HUES6 (cell line): ENCODE results near the gene MAP4K5.
A peak's percentile ranks its signal among the peaks of the same experiment; 100 is the strongest.

ENCODE experiments used
- H3K27ac ChIP-seq: 2 replicates; pipeline ENCODE4 v1.7.0; 2013; ENCODE audit warnings: low read depth, mild to moderate bottlenecking, low read length, inconsistent platforms
- H3K27me3 ChIP-seq: 2 replicates; pipeline ENCODE4 v1.6.1; 2013; ENCODE audit warnings: low read length; ENCODE audit not compliant: control insufficient read depth, insufficient read depth
- H3K36me3 ChIP-seq: 2 replicates; pipeline ENCODE4 v1.6.1; 2013; ENCODE audit warnings: low read length; ENCODE audit not compliant: control insufficient read depth, insufficient read depth
- H3K4me1 ChIP-seq: 2 replicates; pipeline ENCODE4 v1.6.1; 2013; ENCODE audit warnings: low read length; ENCODE audit not compliant: control insufficient read depth, insufficient read depth
- H3K4me3 ChIP-seq: 2 replicates; pipeline ENCODE4 v1.5.1; 2013; ENCODE audit warnings: low read depth, low read length
- H3K9ac ChIP-seq: one replicate; pipeline ENCODE4 v1.6.1; 2013; ENCODE audit warnings: mild to moderate bottlenecking, low read length
- H3K9me3 ChIP-seq: 2 replicates; pipeline ENCODE4 v1.6.1; 2013; ENCODE audit warnings: low read depth, low read length; ENCODE audit not compliant: control insufficient read depth, insufficient read depth

MAP4K5 gene

DNA sequence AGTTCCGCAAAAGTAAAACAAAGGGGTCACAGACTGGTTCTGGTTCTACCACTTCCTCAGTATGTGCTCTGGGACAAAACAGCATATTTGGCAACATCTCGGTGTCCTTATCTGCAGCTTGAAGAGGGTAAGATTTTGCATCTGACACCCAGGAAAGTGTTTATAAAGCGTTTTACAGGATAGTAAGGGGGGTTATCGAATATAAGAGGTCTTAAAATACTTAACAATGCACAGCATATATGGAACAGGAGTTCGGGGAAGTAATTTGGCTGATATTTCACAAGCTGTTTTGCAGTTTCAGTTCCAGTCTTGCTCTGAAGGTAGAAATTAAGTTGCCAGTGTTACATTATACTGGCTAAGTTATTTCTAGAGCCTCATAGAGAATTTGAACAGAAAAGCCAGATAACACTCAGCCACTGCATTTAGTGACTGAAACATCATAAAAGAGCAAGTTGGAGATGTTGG lies 904 bp upstream of the MAP4K5 start:
- peaks cover 14% of the 10 kb centered on the region for H3K4me1 ChIP-seq
- H3K27ac ChIP-seq: no peak overlapping the region
- no peaks in the 10 kb centered on the region for H3K27me3 ChIP-seq
- peak overlapping the region; percentile 87 for H3K4me3 ChIP-seq
- peaks cover 20% of the 10 kb centered on the region for H3K9me3 ChIP-seq
- peak overlapping the region; percentile 96 for H3K9ac ChIP-seq
- no peaks in the 10 kb centered on the region for H3K36me3 ChIP-seq

DNA sequence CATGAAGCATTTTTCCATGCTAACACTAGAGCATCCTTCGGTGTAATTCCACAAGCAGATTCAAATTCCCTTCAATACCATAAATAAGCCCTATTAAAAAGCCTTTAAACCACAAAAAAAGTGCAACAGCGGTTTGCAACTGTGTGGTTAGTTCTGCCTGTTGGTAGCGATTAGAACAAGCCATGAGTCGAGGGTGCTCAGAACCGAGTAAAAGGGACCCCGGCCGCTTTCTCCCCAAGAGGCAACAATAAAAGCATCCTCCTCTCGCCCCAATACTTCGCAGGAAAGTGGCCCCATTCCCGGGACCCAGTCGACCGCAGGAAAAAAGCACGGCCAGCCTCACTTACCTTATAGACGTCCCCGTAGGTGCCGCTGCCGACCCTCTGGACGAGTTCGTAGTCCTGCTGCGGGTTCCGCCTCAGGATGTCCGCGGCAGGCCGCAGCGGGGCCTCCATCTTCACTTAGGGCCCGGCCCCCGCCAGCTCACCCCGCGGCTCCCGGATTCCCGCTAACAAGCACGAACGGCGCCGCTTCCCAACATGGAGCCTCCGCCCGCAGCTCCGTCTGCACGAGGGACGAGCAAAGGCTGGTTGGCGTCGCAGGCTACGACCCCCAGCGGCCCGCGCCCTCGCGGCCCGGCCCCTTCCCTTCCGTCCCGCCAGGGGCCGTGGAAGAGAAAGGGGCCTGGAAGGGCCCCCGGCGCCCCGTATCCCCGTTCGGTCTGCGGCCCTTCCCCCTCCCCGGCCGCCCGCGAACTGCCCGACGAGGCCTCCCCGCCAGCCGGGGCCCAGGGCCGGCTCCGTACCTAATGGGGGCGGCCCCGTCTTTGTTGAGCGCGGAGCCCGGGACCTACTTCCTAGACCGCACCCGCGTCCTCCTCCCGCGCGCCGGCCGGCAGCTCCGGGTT lies 521 bp downstream of the MAP4K5 start:
- no peaks in the 10 kb centered on the region for H3K36me3 ChIP-seq
- H3K4me1 ChIP-seq: peaks cover 14% of the 10 kb centered on the region
- peaks cover 5% of the 10 kb centered on the region for H3K9me3 ChIP-seq
- H3K27ac ChIP-seq: peak overlapping the region; percentile 96
- H3K4me3 ChIP-seq: peak overlapping the region; percentile 87
- peak overlapping the region; percentile 96 for H3K9ac ChIP-seq
- H3K27me3 ChIP-seq: no peaks in the 10 kb centered on the region

- peaks cover 14% of the 10 kb centered on the region for H3K4me1 ChIP-seq
- H3K4me3 ChIP-seq: peak overlapping the region; percentile 87
- H3K27me3 ChIP-seq: no peaks in the 10 kb centered on the region
- no peak overlapping the region for H3K27ac ChIP-seq
- peak overlapping the region; percentile 96 for H3K9ac ChIP-seq
- 0 out of 2 replicates have a peak, but pooled peaks cover 3% of the 10 kb centered on the region for H3K9me3 ChIP-seq
- no peaks in the 10 kb centered on the region for H3K36me3 ChIP-seq
Measured at GRCh38 chr14:50530794-50531365, 1.5 kb downstream of the MAP4K5 start.

GRCh38 chr14:50530358-50530757 lies 2.0 kb downstream of the MAP4K5 start:
- no peak overlapping the region for H3K9ac ChIP-seq
- peaks cover 14% of the 10 kb centered on the region for H3K4me1 ChIP-seq
- H3K9me3 ChIP-seq: no peaks in the 10 kb centered on the region
- H3K4me3 ChIP-seq: peak overlapping the region; percentile 87
- H3K27ac ChIP-seq: no peak overlapping the region
- H3K27me3 ChIP-seq: no peaks in the 10 kb centered on the region
- no peaks in the 10 kb centered on the region for H3K36me3 ChIP-seq

DNA sequence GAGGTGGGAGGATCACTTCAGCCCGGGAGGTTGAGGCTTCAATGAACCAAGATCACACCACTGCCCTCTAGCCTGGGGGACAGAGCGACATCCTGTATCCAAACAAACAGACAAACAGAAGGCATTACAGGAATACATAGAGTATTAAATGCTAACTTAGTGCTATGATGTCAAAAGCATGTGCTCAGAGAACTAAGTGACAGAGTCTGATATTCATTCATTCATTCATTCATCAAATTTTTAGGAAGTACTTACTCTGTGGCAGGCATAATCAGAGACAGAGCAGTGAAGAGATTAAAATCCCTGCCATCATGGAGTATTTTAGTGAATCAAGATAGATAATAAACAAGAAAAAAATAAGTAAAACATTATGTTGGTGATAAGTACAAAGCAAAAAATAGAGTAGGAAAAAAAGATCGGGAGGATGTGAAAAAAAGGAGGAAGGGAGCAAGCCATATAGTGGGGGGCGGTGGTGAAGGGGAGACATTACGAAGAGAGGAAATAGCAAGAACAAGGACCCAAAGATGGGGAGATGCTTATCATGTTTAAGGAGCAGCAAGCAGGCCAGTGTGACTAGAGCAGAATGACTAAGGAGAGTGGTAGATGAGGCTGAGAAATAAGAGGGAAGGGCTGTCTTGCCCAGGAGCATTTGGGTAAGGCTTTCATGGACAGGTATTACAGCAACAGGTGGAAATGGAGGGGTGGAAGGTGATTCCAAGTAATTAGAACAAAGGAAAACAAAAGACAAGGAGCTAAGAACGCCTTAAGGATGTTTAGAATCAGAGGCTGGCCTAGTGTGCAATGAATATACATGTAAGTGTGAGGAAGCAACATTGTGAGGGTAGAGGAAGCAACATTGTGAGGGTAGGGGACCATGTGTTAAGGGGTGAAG lies 2.8 kb downstream of the MAP4K5 start:
- Histone ChIP-seq H3K4me3 (peak overlapping the region; percentile 87; the same call in 1 of the 2 replicates), H3K4me1 (peaks cover 14% of the 10 kb centered on the region), H3K27ac (no peak overlapping the region)

DNA sequence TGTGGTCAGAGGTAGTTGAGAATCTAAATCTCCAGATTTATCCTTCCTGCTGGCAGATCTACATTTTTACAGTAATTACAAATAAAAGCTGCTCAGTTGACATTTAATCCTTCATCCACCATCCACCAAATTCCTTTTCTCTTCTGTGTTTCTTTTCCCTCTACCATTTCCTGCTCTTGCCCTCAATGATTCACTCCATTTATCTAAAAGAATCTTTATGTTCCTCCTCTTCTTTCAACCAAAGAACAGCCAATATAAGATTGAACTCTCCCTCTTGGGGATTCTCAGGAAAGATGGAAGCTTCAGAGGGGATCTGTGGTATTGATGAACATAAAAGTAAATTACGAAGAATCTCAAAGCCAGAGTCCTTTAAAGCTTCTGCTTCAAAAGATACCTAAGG lies 4.4 kb downstream of the MAP4K5 start:
- H3K27ac ChIP-seq: no peak overlapping the region
- H3K36me3 ChIP-seq: no peaks in the 10 kb centered on the region
- H3K4me1 ChIP-seq: peaks cover 20% of the 10 kb centered on the region
- no peaks in the 10 kb centered on the region for H3K27me3 ChIP-seq
- no peaks in the 10 kb centered on the region for H3K9me3 ChIP-seq
- no peak overlapping the region for H3K9ac ChIP-seq
- H3K4me3 ChIP-seq: no peak overlapping the region

More for the DNA sequence above, 2.8 kb downstream of the MAP4K5 start:
- H3K9me3 ChIP-seq: no peaks in the 10 kb centered on the region
- H3K9ac ChIP-seq: no peak overlapping the region
- H3K27me3 ChIP-seq: no peaks in the 10 kb centered on the region
- no peaks in the 10 kb centered on the region for H3K36me3 ChIP-seq

GRCh38 chr14:50524731-50525515 lies 7.4 kb downstream of the MAP4K5 start:
- peaks cover 12% of the 10 kb centered on the region for H3K4me1 ChIP-seq
- no peaks in the 10 kb centered on the region for H3K36me3 ChIP-seq
- no peak overlapping the region for H3K9ac ChIP-seq
- H3K9me3 ChIP-seq: no peaks in the 10 kb centered on the region
- no peak overlapping the region for H3K27ac ChIP-seq
- H3K27me3 ChIP-seq: no peaks in the 10 kb centered on the region
- no peak overlapping the region for H3K4me3 ChIP-seq

GRCh38 chr14:50524060-50524459 lies 8.3 kb downstream of the MAP4K5 start:
- Histone ChIP-seq H3K36me3 (no peaks in the 10 kb centered on the region), H3K27ac (no peak overlapping the region), H3K4me1 (peaks cover 8% of the 10 kb centered on the region), H3K4me3 (no peak overlapping the region), H3K9me3 (no peaks in the 10 kb centered on the region), H3K27me3 (no peaks in the 10 kb centered on the region), H3K9ac (no peak overlapping the region)

GRCh38 chr14:50523271-50524041 lies 8.9 kb downstream of the MAP4K5 start:
- H3K4me3 ChIP-seq: no peak overlapping the region
- H3K4me1 ChIP-seq: peaks cover 8% of the 10 kb centered on the region
- no peak overlapping the region for H3K27ac ChIP-seq
- no peaks in the 10 kb centered on the region for H3K27me3 ChIP-seq
- H3K9me3 ChIP-seq: no peaks in the 10 kb centered on the region
- no peak overlapping the region for H3K9ac ChIP-seq
- no peaks in the 10 kb centered on the region for H3K36me3 ChIP-seq
